NCI-H1436 (cell line): ENCODE measurements around the gene PHLDB2.

Experiments
- DNase-seq: peaks from one replicate; lab custom pipeline; 2025; lab: John Stamatoyannopoulos, UW

Gene PHLDB2

DNA sequence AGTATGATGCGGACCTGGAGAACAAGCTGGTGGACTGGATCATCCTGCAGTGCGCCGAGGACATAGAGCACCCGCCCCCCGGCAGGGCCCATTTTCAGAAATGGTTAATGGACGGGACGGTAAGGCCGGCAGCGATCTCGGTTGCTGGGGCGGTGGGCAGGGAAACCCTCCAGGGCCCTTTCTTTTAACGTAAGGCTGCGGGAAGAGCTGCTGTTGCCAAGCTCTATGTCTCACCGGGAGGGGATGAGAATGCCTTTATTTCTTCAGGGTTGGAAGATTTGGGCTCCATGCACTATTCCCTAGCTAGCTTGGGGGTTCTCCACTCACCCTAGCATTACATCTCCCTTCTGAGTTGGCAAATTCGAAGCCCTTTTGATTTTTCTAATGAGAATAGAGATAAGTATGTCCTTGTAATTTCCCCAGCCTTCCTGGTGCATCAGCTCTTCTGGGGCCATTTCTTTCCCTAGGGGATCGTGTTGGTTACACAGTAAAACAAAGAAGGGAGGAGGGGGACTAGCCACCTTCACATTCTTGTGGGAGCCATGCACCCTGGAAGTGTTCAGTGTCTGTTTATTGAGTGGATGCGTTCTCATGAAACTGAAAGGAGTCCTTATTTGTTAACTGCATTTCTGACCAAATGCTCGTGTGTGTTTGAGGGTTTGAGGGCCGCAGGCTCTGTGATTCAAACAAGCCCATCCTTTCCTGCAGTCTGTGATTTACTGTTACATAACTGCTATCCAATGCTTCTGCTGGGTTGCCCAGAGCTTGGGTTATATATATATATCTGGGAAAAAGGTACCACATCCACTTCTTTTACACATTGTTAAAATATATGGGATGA, 140.6 kb downstream of the PHLDB2 start:
- peak; percentile 38 for DNase-seq

DNA sequence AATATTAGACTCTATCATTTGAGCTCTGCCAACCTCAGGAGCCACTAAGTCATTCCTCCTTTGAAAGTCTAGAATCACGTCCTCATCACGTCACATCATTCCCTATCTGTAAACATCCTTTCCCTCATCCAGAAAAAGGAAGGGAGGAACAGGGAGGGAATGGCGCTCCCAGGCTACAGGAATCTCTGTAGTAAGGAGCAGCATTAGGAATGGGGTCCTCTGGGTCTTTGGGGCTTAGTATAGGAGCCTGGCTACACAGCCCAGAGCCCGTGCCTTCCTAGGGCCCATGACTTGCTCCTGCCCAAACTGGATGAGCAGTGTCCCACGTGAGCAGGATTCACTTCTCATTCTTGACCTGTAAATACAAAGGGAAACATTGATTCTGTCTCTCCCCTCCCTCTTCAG, 141.3 kb downstream of the PHLDB2 start:
- no peak for DNase-seq

GRCh38 chr3:112000966-112001365, 141.9 kb downstream of the PHLDB2 start:
- no peak for DNase-seq

- DNase-seq: no peak
Measured at GRCh38 chr3:112001526-112001925, 142.5 kb downstream of the PHLDB2 start.

DNA sequence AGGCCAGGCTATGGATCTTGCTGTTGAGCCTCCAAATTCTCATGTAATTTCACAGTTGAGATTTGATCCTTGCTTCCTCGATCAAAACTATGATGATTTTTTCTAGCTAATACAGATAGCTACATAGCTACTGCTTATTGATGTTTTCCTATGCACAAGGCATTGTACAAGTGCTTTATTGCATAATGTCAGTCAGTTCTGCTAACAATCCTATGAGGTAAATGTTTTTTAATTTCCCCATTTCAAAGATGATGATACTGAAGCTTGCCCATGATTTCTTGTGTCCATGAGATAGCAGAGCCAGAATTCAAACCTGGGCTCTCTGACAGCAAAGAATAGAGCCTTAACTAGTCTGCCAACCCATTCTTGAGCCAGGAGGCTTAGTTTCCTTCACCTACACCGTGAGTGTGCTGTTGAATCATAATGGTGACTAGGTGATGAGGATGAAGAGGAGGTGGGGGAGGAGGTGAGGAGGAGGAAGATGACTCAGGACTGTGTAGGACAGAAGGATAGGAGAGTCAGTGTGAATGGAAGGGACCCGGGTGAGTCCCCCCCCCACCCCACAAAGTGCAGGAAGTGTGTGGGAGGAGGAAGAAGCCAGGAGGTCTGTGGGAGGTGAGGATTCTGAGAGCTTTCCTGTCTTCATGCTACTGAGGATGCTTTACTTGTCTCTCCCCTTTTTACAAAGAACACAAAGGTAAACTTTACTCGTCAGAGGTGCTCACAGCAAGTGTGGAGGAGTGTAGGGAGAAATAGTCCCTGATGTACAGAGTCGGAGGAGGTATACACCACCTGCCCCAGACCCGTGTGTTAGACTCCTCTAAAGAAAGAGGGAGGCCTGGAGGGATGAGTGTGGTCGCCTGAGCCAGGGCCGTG, 143.3 kb downstream of the PHLDB2 start:
- no peak for DNase-seq

DNA sequence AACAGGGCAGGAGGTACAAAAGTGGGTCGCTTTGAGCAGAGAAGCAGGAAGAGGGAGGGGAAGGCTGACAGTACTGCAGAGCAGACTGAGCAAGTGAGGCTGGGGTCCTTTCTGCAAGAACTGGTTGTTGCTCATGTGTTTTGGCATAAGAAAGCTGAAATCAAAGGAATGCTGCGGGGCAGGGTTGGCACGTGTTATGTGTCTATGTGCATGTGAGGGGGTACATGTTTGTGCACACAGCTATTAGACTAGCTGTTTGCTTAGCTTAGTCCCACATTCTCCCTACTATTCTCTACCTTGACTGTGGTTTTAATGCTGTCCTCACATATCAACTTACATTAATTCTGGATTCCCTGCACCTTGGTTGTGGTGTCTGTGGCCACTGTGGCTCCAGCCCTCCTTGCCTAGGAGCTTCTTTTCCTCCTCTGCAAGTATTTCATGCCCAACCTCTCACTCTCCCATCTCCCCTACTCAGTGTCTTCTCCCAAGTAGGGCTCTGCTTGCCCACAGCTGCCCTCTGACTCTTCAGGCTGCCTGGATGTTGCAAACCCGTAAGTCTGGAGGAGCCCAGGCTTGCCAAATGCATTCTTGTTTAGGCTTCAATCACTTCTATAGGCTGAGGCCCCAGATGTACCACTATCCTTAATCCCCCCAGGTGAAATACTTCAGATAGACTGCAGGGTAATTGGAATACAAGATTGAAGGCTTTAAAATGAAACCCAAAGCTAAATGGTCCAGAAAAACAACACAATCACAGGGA, 144.4 kb downstream of the PHLDB2 start:
- no peak for DNase-seq

DNA sequence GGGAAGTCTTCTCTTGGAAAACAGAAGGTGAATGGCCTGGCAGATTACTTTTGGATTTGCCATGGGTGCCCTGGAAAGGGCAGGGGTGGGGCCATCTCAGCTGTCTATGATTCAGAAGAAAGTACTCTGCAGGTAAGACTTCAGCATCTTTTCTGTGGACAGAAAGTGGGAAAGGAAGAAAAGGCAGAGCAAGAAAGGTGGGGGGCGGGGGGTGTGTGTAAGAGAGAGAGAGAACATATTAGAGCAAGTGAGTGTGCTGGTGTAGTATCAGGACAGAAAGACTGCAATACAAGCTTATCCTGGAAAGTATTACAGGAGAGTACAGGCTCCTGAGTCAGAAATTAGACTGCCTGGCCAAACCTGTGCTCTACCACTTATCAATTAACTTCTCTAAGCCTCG, 145.1 kb downstream of the PHLDB2 start:
- no peak for DNase-seq

GRCh38 chr3:112004669-112005068, 145.6 kb downstream of the PHLDB2 start:
- DNase-seq: no peak

- DNase-seq: no peak
Measured at GRCh38 chr3:112005091-112005672, 146.1 kb downstream of the PHLDB2 start.

DNA sequence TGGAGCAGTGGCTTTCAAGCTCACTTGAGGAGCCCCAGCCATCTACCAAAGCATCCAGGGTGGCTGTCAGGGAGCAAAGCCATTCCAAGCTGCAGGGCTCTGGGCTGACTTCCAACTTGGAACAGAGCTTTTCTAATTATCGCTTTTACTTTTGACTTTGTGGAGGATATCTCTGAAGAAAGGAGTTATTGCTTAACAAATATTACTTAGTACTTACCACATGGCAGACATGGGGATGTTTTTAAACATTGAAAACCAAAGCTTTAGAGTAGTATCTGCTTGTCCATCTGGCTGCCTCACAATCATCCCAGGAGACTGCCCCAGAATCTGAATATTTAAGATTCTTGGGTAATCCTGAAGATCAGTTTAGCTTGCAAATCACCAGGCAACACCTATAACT, 148.6 kb downstream of the PHLDB2 start:
- no peak for DNase-seq

GRCh38 chr3:112009670-112010069, 150.6 kb downstream of the PHLDB2 start:
- no peak for DNase-seq

DNA sequence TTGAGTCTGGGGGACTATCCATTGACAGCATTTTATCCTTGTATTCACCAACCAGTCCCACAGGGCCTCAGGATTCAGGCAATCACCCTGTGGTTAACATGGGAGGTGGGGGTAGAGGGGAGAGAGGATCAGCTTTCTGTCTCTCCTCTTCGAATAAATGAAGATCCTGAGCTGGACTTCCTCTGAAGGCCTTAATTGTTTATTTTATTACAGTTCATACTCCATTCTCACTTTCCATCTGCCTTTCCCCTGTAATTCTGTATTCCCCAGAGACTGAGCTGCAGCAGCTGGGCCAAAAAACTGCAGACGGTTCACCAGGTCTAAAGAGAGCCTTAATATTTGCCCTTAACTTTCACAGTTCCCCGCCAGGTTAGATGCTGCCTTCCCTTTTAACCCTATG, 151.6 kb downstream of the PHLDB2 start:
- peak; percentile 89 for DNase-seq

DNA sequence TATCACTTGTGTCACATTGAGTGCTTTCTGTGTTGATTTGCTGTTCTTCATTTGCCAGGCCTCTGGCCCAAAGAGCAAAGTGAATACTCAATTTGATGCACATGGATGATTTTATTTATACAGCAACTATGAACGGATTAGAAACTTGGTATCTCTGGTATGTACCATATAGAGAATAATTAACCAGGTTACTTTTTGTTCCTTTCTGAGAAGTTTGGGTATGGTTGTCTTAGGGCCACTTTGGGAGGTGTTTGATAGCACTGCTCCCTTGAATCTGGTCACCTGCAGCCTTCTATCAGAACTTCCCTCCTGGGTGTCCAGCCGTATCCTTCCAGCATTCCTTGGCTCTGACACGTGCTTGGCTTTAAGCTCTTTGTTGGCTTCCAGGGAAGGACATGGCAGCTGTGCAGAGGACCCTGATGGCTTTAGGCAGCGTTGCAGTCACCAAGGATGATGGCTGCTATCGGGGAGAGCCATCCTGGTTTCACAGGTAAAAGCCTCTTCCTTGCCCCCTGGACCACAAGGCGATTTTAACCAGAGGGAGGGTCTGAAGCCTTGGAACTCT, 152.4 kb downstream of the PHLDB2 start:
- no peak for DNase-seq

DNA sequence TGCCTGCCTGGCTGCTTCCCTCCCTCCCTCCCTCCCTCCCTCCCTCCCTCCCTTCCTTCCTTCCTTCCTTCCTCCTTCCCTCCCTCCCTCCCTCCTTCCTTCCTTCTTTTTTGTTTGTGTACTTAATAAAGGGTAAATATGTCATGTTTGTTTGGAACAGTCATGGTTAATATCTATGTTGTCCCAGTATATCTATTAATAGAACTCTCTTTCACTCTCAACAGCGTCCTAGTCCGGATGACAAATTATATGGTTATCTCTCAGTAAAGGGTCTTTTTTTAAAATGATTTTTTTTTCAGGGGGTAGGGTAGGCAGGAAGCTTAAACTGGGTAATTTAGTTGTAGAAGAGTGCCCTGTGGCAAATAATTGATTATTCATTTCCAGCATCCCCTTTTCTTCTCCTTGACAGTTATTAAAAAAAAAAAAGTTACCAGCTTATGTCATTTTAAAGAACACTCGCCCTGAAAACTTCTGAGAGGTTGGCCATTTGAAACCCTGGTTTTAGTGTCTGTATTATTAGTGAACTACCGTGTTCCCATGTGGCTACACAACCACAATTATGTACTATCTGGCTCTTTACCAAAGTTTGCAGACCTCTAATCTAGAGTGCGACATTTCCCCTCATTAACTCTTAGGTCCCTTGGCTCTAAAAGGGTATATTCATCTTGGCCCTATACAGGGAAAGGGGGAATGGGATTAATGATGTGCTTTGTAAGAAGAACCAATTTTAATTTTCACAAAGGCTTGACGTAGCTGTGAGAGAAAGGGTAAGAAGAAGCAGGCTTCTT, 153.3 kb downstream of the PHLDB2 start:
- DNase-seq: peak; percentile 69

DNA sequence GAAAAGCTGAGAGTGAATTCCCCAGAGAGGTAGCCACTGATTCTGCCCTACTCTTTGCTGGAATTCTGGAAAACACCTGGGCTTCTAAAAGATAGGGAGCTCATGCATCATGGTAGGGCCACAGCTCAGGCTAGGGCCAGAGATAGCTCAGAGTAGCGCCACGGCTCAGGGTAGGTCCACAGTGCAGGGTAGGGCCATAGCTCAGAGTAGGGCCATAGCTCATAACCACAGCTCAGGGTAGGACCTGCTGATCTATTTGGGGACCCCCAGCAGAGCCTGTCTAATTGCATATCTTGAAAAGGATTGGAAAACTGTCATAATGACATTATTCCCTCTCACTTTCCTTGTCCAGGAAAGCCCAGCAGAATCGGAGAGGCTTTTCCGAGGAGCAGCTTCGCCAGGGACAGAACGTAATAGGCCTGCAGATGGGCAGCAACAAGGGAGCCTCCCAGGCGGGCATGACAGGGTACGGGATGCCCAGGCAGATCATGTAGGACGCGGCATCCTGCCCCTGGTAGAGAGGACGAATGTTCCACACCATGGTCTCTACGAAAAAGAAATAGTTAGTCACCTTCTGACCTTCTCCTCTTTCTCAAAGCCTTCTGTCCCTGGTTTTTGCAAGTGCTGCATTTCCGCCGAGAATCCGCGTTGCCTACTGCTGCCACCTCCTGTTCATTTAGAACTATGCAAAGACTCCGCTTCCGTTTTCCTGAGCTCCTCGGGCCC, 154.2 kb downstream of the PHLDB2 start:
- no peak for DNase-seq

DNA sequence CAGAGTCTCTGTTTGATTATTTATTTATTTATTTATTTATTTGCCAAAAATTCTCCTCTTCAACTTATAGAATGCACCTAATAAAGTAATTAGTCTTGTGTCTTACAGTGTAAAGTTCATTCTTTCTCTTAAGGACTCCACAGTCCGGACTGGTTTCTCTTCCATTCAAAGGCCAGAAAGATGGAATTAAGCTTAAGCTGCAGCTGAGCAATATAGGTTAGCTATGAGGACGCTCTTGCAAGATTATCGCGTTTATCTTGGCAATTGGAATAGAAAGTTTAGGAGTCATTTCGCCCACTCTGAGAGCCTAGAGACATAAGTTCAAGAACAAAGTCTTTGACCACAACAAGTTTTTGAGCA, 154.7 kb downstream of the PHLDB2 start:
- no peak for DNase-seq

DNA sequence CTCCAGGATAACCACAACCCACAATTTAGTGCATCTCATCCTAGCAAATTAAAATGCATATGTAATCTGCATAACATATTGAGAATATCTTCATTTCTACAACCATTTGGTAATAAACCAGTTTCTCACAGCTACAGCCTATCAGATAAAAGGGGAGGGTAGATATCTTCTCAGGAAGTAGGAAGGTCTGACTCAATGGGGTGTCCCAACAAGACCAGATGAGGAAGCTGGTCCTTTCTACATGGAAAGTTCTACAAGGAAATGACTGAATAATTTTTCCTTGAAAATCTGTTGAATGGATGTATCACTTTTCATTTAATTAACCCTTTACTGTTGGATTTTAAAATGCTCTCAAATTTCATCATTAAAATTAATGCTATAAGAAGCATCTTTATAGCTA, 158.0 kb downstream of the PHLDB2 start:
- no peak for DNase-seq

DNA sequence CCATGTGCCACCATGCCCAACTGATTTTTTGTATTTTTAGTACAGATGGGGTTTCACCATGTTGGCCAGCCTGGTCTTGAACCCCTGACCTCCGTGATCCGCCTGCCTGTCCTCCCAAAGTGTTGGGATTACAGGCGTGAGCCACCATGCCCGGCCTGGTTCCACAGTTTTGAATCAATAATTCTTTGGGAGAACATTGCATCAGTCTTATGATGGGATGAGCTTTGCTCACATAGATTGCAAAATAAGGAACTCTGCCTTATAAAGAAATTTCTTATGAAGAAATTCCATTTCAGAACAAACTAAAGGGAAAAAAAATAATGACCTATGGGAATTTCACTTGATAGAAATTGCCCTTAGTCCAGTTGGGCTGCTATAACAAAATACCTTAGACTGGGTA, 159.6 kb downstream of the PHLDB2 start:
- DNase-seq: no peak

DNA sequence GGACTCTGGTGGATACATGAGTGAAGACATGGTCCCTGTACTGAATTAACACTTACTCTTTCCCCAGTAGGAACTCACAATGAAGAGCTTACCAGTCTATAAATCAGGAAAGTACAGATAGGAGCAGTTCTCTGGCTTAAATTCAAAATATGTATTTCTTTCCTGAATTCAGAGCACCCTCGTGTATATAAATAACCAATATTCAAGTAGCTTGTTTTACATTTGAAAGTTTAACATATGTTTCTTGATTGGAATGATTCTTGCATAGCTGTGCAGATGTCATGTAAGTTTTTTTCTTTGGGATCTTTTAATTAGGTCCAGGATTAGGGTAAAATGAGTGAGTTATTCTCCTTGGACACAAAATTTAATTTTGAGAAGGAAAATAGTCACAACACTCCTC, 160.7 kb downstream of the PHLDB2 start:
- no peak for DNase-seq

- no peak for DNase-seq
Measured at GRCh38 chr3:112020674-112021085, 161.6 kb downstream of the PHLDB2 start.
